ENCODE results near the gene SNX3.

The SNX3 gene

GRCh38 chr6:108235127-108235526, 25.7 kb downstream of the SNX3 start:
- TF ChIP-seq YY1 (IDR thresholded peaks at IDR 0.05; ENCODE audit: insufficient read depth, insufficient read length) (no peak), ZNF274 (IDR thresholded peaks at IDR 0.05; ENCODE audit: low read depth, low read length) (no peak), SUZ12 (IDR thresholded peaks at IDR 0.05; ENCODE audit: extremely low read depth, insufficient read depth, insufficient read length) (no peak)
- Histone ChIP-seq H3K9me3 (ENCODE audit: insufficient read depth, low read length) (no peaks in the 10 kb centered on the region), H3K9ac (ENCODE audit: insufficient read length, low read depth) (no peak overlapping the region), H3K36me3 (ENCODE audit: insufficient read depth, insufficient read length, low read length) (peaks cover 4% of the 10 kb centered on the region), H3K4me1 (ENCODE audit: insufficient read depth, insufficient read length) (no peaks in the 10 kb centered on the region), H3K27me3 (ENCODE audit: insufficient read depth, insufficient read length) (no peaks in the 10 kb centered on the region), H3K4me3 (ENCODE audit: insufficient read length, low read depth) (no peak overlapping the region)
- no peak for DNase-seq (ENCODE audit: low read depth, low spot score)

GRCh38 chr6:108228416-108228815, 32.4 kb downstream of the SNX3 start:
- H3K4me3 ChIP-seq (ENCODE audit: insufficient read length, low read depth), result no peak overlapping the region
- H3K27me3 ChIP-seq (ENCODE audit: insufficient read depth, insufficient read length), result no peaks in the 10 kb centered on the region
- TF ChIP-seq ZNF274 (IDR thresholded peaks at IDR 0.05; ENCODE audit: low read depth, low read length), result no peak
- TF ChIP-seq SUZ12 (IDR thresholded peaks at IDR 0.05; ENCODE audit: extremely low read depth, insufficient read depth, insufficient read length), result no peak
- no peak for TF ChIP-seq YY1 (IDR thresholded peaks at IDR 0.05; ENCODE audit: insufficient read depth, insufficient read length)
- no peaks in the 10 kb centered on the region for H3K9me3 ChIP-seq (ENCODE audit: insufficient read depth, low read length)
- no peaks in the 10 kb centered on the region for H3K4me1 ChIP-seq (ENCODE audit: insufficient read depth, insufficient read length)
- H3K36me3 ChIP-seq (ENCODE audit: insufficient read depth, insufficient read length, low read length), result no peaks in the 10 kb centered on the region
- DNase-seq (ENCODE audit: low read depth, low spot score), result no peak
- no peak overlapping the region for H3K9ac ChIP-seq (ENCODE audit: insufficient read length, low read depth)

GRCh38 chr6:108227290-108227689, 33.5 kb downstream of the SNX3 start:
- H3K4me1 ChIP-seq (ENCODE audit: insufficient read depth, insufficient read length), result no peaks in the 10 kb centered on the region
- H3K9me3 ChIP-seq (ENCODE audit: insufficient read depth, low read length), result no peaks in the 10 kb centered on the region
- TF ChIP-seq YY1 (IDR thresholded peaks at IDR 0.05; ENCODE audit: insufficient read depth, insufficient read length), result no peak
- no peak for TF ChIP-seq SUZ12 (IDR thresholded peaks at IDR 0.05; ENCODE audit: extremely low read depth, insufficient read depth, insufficient read length)
- no peak for TF ChIP-seq ZNF274 (IDR thresholded peaks at IDR 0.05; ENCODE audit: low read depth, low read length)
- H3K9ac ChIP-seq (ENCODE audit: insufficient read length, low read depth), result no peak overlapping the region
- DNase-seq (ENCODE audit: low read depth, low spot score), result no peak
- H3K36me3 ChIP-seq (ENCODE audit: insufficient read depth, insufficient read length, low read length), result peaks cover 1% of the 10 kb centered on the region
- H3K4me3 ChIP-seq (ENCODE audit: insufficient read length, low read depth), result no peak overlapping the region
- H3K27me3 ChIP-seq (ENCODE audit: insufficient read depth, insufficient read length), result no peaks in the 10 kb centered on the region

GRCh38 chr6:108222504-108222903, 38.3 kb downstream of the SNX3 start:
- no peak overlapping the region for H3K4me3 ChIP-seq (ENCODE audit: insufficient read length, low read depth)
- peaks cover 15% of the 10 kb centered on the region for H3K36me3 ChIP-seq (ENCODE audit: insufficient read depth, insufficient read length, low read length)
- H3K27me3 ChIP-seq (ENCODE audit: insufficient read depth, insufficient read length), result no peaks in the 10 kb centered on the region
- H3K9me3 ChIP-seq (ENCODE audit: insufficient read depth, low read length), result no peaks in the 10 kb centered on the region
- no peak overlapping the region for H3K9ac ChIP-seq (ENCODE audit: insufficient read length, low read depth)
- TF ChIP-seq YY1 (IDR thresholded peaks at IDR 0.05; ENCODE audit: insufficient read depth, insufficient read length) (no peak), SUZ12 (IDR thresholded peaks at IDR 0.05; ENCODE audit: extremely low read depth, insufficient read depth, insufficient read length) (no peak)
- DNase-seq (ENCODE audit: low read depth, low spot score), result no peak
- H3K4me1 ChIP-seq (ENCODE audit: insufficient read depth, insufficient read length), result no peaks in the 10 kb centered on the region

GRCh38 chr6:108222064-108222463, 38.8 kb downstream of the SNX3 start:
- Histone ChIP-seq H3K9ac (ENCODE audit: insufficient read length, low read depth) (no peak overlapping the region), H3K9me3 (ENCODE audit: insufficient read depth, low read length) (no peaks in the 10 kb centered on the region), H3K4me1 (ENCODE audit: insufficient read depth, insufficient read length) (no peaks in the 10 kb centered on the region), H3K36me3 (ENCODE audit: insufficient read depth, insufficient read length, low read length) (peaks cover 15% of the 10 kb centered on the region), H3K27me3 (ENCODE audit: insufficient read depth, insufficient read length) (no peaks in the 10 kb centered on the region), H3K4me3 (ENCODE audit: insufficient read length, low read depth) (no peak overlapping the region)
- no peak for DNase-seq (ENCODE audit: low read depth, low spot score)
- TF ChIP-seq YY1 (IDR thresholded peaks at IDR 0.05; ENCODE audit: insufficient read depth, insufficient read length), result no peak
- TF ChIP-seq ZNF274 (IDR thresholded peaks at IDR 0.05; ENCODE audit: low read depth, low read length), result no peak
- TF ChIP-seq SUZ12 (IDR thresholded peaks at IDR 0.05; ENCODE audit: extremely low read depth, insufficient read depth, insufficient read length), result no peak

GRCh38 chr6:108211671-108212070, 49.2 kb downstream of the SNX3 start:
- peaks cover 30% of the 10 kb centered on the region for H3K36me3 ChIP-seq (ENCODE audit: insufficient read depth, insufficient read length, low read length)
- no peak for DNase-seq (ENCODE audit: low read depth, low spot score)
- no peak for TF ChIP-seq YY1 (IDR thresholded peaks at IDR 0.05; ENCODE audit: insufficient read depth, insufficient read length)
- no peak for TF ChIP-seq SUZ12 (IDR thresholded peaks at IDR 0.05; ENCODE audit: extremely low read depth, insufficient read depth, insufficient read length)
- no peak for TF ChIP-seq ZNF274 (IDR thresholded peaks at IDR 0.05; ENCODE audit: low read depth, low read length)

GRCh38 chr6:108210556-108210955, 50.3 kb downstream of the SNX3 start:
- Histone ChIP-seq H3K9me3 (ENCODE audit: insufficient read depth, low read length) (no peaks in the 10 kb centered on the region), H3K4me3 (ENCODE audit: insufficient read length, low read depth) (no peak overlapping the region), H3K27me3 (ENCODE audit: insufficient read depth, insufficient read length) (no peaks in the 10 kb centered on the region), H3K9ac (ENCODE audit: insufficient read length, low read depth) (no peak overlapping the region), H3K4me1 (ENCODE audit: insufficient read depth, insufficient read length) (no peaks in the 10 kb centered on the region), H3K36me3 (ENCODE audit: insufficient read depth, insufficient read length, low read length) (peaks cover 22% of the 10 kb centered on the region)
- TF ChIP-seq SUZ12 (IDR thresholded peaks at IDR 0.05; ENCODE audit: extremely low read depth, insufficient read depth, insufficient read length) (no peak), ZNF274 (IDR thresholded peaks at IDR 0.05; ENCODE audit: low read depth, low read length) (no peak)
- no peak for DNase-seq (ENCODE audit: low read depth, low spot score)

More at GRCh38 chr6:108211671-108212070, 49.2 kb downstream of the SNX3 start:
- no peak overlapping the region for H3K9ac ChIP-seq (ENCODE audit: insufficient read length, low read depth)
- H3K4me1 ChIP-seq (ENCODE audit: insufficient read depth, insufficient read length), result no peaks in the 10 kb centered on the region
- H3K4me3 ChIP-seq (ENCODE audit: insufficient read length, low read depth), result no peak overlapping the region
- H3K27me3 ChIP-seq (ENCODE audit: insufficient read depth, insufficient read length), result no peaks in the 10 kb centered on the region
- H3K9me3 ChIP-seq (ENCODE audit: insufficient read depth, low read length), result no peaks in the 10 kb centered on the region

GRCh38 chr6:108209738-108210137, 51.1 kb downstream of the SNX3 start:
- TF ChIP-seq ZNF274 (IDR thresholded peaks at IDR 0.05; ENCODE audit: low read depth, low read length) (no peak), YY1 (IDR thresholded peaks at IDR 0.05; ENCODE audit: insufficient read depth, insufficient read length) (no peak), SUZ12 (IDR thresholded peaks at IDR 0.05; ENCODE audit: extremely low read depth, insufficient read depth, insufficient read length) (no peak)

More at GRCh38 chr6:108209738-108210137, 51.1 kb downstream of the SNX3 start:
- Histone ChIP-seq H3K9me3 (ENCODE audit: insufficient read depth, low read length) (no peaks in the 10 kb centered on the region), H3K27me3 (ENCODE audit: insufficient read depth, insufficient read length) (no peaks in the 10 kb centered on the region), H3K4me1 (ENCODE audit: insufficient read depth, insufficient read length) (no peaks in the 10 kb centered on the region), H3K4me3 (ENCODE audit: insufficient read length, low read depth) (no peak overlapping the region), H3K36me3 (ENCODE audit: insufficient read depth, insufficient read length, low read length) (peaks cover 20% of the 10 kb centered on the region), H3K9ac (ENCODE audit: insufficient read length, low read depth) (no peak overlapping the region)
- no peak for DNase-seq (ENCODE audit: low read depth, low spot score)
